Vagina (tissue), 2 donors: ENCODE results near the gene DUSP2.

Experiments
- CTCF ChIP-seq, 3 experiments: fragments of 450-650 bp in 2 of 3; fragments of 200-600 bp in 1 of 3; sonication (generic) in 1 of 3; IDR thresholded peaks; one replicate each; pipeline ENCODE4 v1.5.1; 2017 to 2019; ENCODE audit warnings: antibody characterized with exemption in 3 of 3, mild to moderate bottlenecking in 2 of 3, moderate library complexity in 2 of 3
- POLR2A ChIP-seq, 2 donors: fragments of 450-650 bp; IDR thresholded peaks; one replicate each; pipeline ENCODE4 v1.6.1; 2017; ENCODE audit warnings: antibody characterized with exemption in 2 of 2, mild to moderate bottlenecking in 2 of 2, moderate library complexity in 2 of 2
- POLR2AphosphoS5 ChIP-seq, 2 donors: sonication (generic); formaldehyde crosslinking; IDR thresholded peaks; one replicate each; pipeline ENCODE4 v1.9.0; 2017; ENCODE audit warnings: antibody characterized with exemption in 2 of 2, mild to moderate bottlenecking in 2 of 2, low read depth in 1 of 2; ENCODE audit not compliant: insufficient read depth in 1 of 2

GRCh38 chr2:96140941-96141623, 4.2 kb downstream of the DUSP2 start:
- no peak for TF ChIP-seq CTCF (IDR thresholded peaks at IDR 0.05)
- TF ChIP-seq POLR2A (IDR thresholded peaks at IDR 0.05) = no peak
- no peak for TF ChIP-seq POLR2AphosphoS5 (IDR thresholded peaks at IDR 0.05; ENCODE audit: insufficient read depth in 1 of 2, low read depth in 1 of 2)
